IgD-negative memory B cell (primary cell): ENCODE measurements around the gene FAM78A. TPM values are rescaled to one million over a fixed set of nuclear protein-coding genes. Genes with fewer than 3 reads are reported as not detected.

Experiments used
- H3K27ac Mint-ChIP-seq, 3 donors: one replicate each; pipeline ENCODE4 v1.8.0; 2020 to 2022; ENCODE audit warnings: mild to moderate bottlenecking in 3 of 3, mixed read lengths in 3 of 3, moderate library complexity in 1 of 3
- H3K27me3 Mint-ChIP-seq: one replicate; pipeline ENCODE4 v1.8.0; 2021; ENCODE audit warnings: mixed read lengths
- H3K36me3 Mint-ChIP-seq: one replicate; pipeline ENCODE4 v1.8.0; 2020; ENCODE audit warnings: mild to moderate bottlenecking, mixed read lengths
- H3K4me1 Mint-ChIP-seq, 3 donors: one replicate each; pipeline ENCODE4 v1.8.0; 2020 to 2022; ENCODE audit warnings: mixed read lengths in 3 of 3, mild to moderate bottlenecking in 1 of 3
- H3K4me3 Mint-ChIP-seq, 4 donors: one replicate each; pipeline ENCODE4 v1.8.0; 2020 to 2022; ENCODE audit warnings: mild to moderate bottlenecking in 4 of 4, mixed read lengths in 4 of 4, moderate library complexity in 3 of 4
- H3K9me3 Mint-ChIP-seq, 3 donors: one replicate each; pipeline ENCODE4 v1.8.0; 2020 to 2021; ENCODE audit warnings: mixed read lengths in 3 of 3, mild to moderate bottlenecking in 1 of 3
- polyA plus RNA-seq: library from polyadenylated mRNA; unstranded; fragments of 300-500 nt; fragmentation: Illumina TruSeq; gene quantifications from one replicate; pipeline ENCODE4 v1.2.3, GENCODE V29; 2021

Gene FAM78A
- 18.3 TPM for polyA plus RNA-seq

- Mint-ChIP-seq H3K4me1 (peaks cover 27 to 33% (median 29%) of the 10 kb centered on the region in 3 donors), H3K27ac (peak within 1 kb of the TSS; percentile 90 to 100 (median 97)), H3K4me3 (peak within 1 kb of the TSS; percentile 90 to 100 (median 98)), H3K27me3 (peaks cover 4% of the 10 kb centered on the region), H3K9me3 (no peaks in the 10 kb centered on the region), H3K36me3 (no peaks in the 10 kb centered on the region)
Measured at GRCh38 chr9:131276094-131276888, at the start of gene FAM78A. Gene FAM78A, minus strand, starts transcription at chr9:131276510. Its CDS starts 331 bp downstream, at chr9:131276179.

- peaks cover 1% of the 10 kb centered on the region for H3K36me3 Mint-ChIP-seq
- H3K27me3 Mint-ChIP-seq, result peaks cover 3% of the 10 kb centered on the region
- no peaks in the 10 kb centered on the region for H3K9me3 Mint-ChIP-seq
- H3K4me3 Mint-ChIP-seq, result no peak overlapping the region
- H3K4me1 Mint-ChIP-seq, result peaks cover 0 to 1% (median 0%) of the 10 kb centered on the region in 3 donors
- H3K27ac Mint-ChIP-seq, result no peak overlapping the region
Measured at GRCh38 chr9:131324736-131325679, 48.7 kb upstream of the FAM78A start.

- no peaks in the 10 kb centered on the region for H3K9me3 Mint-ChIP-seq
- no peak overlapping the region for H3K27ac Mint-ChIP-seq
- peaks cover 0 to 1% (median 0%) of the 10 kb centered on the region in 3 donors for H3K4me1 Mint-ChIP-seq
- no peak overlapping the region for H3K4me3 Mint-ChIP-seq
- H3K27me3 Mint-ChIP-seq, result no peaks in the 10 kb centered on the region
- H3K36me3 Mint-ChIP-seq, result peaks cover 1% of the 10 kb centered on the region
Measured at GRCh38 chr9:131323629-131324028, 47.3 kb upstream of the FAM78A start.

GRCh38 chr9:131320031-131320685 lies 43.8 kb upstream of the FAM78A start:
- peaks cover 2% of the 10 kb centered on the region for H3K27me3 Mint-ChIP-seq
- no peak overlapping the region for H3K27ac Mint-ChIP-seq
- peaks cover 2% of the 10 kb centered on the region for H3K36me3 Mint-ChIP-seq
- no peaks in the 10 kb centered on the region for H3K9me3 Mint-ChIP-seq
- H3K4me3 Mint-ChIP-seq, result no peak overlapping the region
- H3K4me1 Mint-ChIP-seq, result no peaks in the 10 kb centered on the region

- Mint-ChIP-seq H3K36me3 (peaks cover 2% of the 10 kb centered on the region), H3K27me3 (peaks cover 2% of the 10 kb centered on the region), H3K9me3 (no peaks in the 10 kb centered on the region), H3K4me3 (no peak overlapping the region), H3K4me1 (no peaks in the 10 kb centered on the region), H3K27ac (no peak overlapping the region)
Measured at GRCh38 chr9:131319486-131319885, 43.2 kb upstream of the FAM78A start.

GRCh38 chr9:131318231-131319085 lies 42.1 kb upstream of the FAM78A start:
- H3K27ac Mint-ChIP-seq, result no peak overlapping the region
- H3K27me3 Mint-ChIP-seq, result peaks cover 4% of the 10 kb centered on the region
- H3K4me3 Mint-ChIP-seq, result no peak overlapping the region
- H3K36me3 Mint-ChIP-seq, result peaks cover 2% of the 10 kb centered on the region
- no peaks in the 10 kb centered on the region for H3K9me3 Mint-ChIP-seq
- no peaks in the 10 kb centered on the region for H3K4me1 Mint-ChIP-seq

- no peak overlapping the region for H3K27ac Mint-ChIP-seq
- H3K9me3 Mint-ChIP-seq, result peaks cover 0 to 1% (median 0%) of the 10 kb centered on the region in 3 donors
- no peaks in the 10 kb centered on the region for H3K36me3 Mint-ChIP-seq
- H3K27me3 Mint-ChIP-seq, result peaks cover 2% of the 10 kb centered on the region
- H3K4me1 Mint-ChIP-seq, result peaks cover 0 to 6% (median 0%) of the 10 kb centered on the region in 3 donors
- H3K4me3 Mint-ChIP-seq, result no peak overlapping the region
Measured at GRCh38 chr9:131312822-131313770, 36.8 kb upstream of the FAM78A start.

- H3K9me3 Mint-ChIP-seq, result peaks cover 0 to 1% (median 0%) of the 10 kb centered on the region in 3 donors
- no peak overlapping the region for H3K4me3 Mint-ChIP-seq
- H3K36me3 Mint-ChIP-seq, result no peaks in the 10 kb centered on the region
- H3K27me3 Mint-ChIP-seq, result peaks cover 2% of the 10 kb centered on the region
- no peak overlapping the region for H3K27ac Mint-ChIP-seq
- H3K4me1 Mint-ChIP-seq, result peaks cover 0 to 6% (median 0%) of the 10 kb centered on the region in 3 donors
Measured at GRCh38 chr9:131312246-131312645, 35.9 kb upstream of the FAM78A start.

- peaks cover 2% of the 10 kb centered on the region for H3K27me3 Mint-ChIP-seq
- peaks cover 0 to 6% (median 0%) of the 10 kb centered on the region in 3 donors for H3K4me1 Mint-ChIP-seq
- no peak overlapping the region for H3K27ac Mint-ChIP-seq
- no peaks in the 10 kb centered on the region for H3K36me3 Mint-ChIP-seq
- peaks cover 0 to 1% (median 0%) of the 10 kb centered on the region in 3 donors for H3K9me3 Mint-ChIP-seq
- H3K4me3 Mint-ChIP-seq, result peak overlapping the region in 1 of 4 donors; percentile 58
Measured at GRCh38 chr9:131310833-131311554, 34.7 kb upstream of the FAM78A start.

GRCh38 chr9:131309530-131310276 lies 33.4 kb upstream of the FAM78A start:
- Mint-ChIP-seq H3K27me3 (peaks cover 4% of the 10 kb centered on the region), H3K36me3 (no peaks in the 10 kb centered on the region), H3K4me3 (no peak overlapping the region), H3K9me3 (peaks cover 0 to 1% (median 0%) of the 10 kb centered on the region in 3 donors), H3K4me1 (peaks cover 0 to 6% (median 0%) of the 10 kb centered on the region in 3 donors), H3K27ac (peak overlapping the region in 1 of 3 donors; percentile 63)

GRCh38 chr9:131308906-131309529 lies 32.7 kb upstream of the FAM78A start:
- Mint-ChIP-seq H3K27ac (no peak overlapping the region), H3K4me3 (no peak overlapping the region), H3K4me1 (peaks cover 0 to 6% (median 0%) of the 10 kb centered on the region in 3 donors), H3K27me3 (peaks cover 2% of the 10 kb centered on the region), H3K36me3 (no peaks in the 10 kb centered on the region), H3K9me3 (peaks cover 0 to 1% (median 0%) of the 10 kb centered on the region in 3 donors)

GRCh38 chr9:131308452-131308851 lies 32.1 kb upstream of the FAM78A start:
- Mint-ChIP-seq H3K4me3 (no peak overlapping the region), H3K9me3 (peaks cover 0 to 1% (median 0%) of the 10 kb centered on the region in 3 donors), H3K36me3 (no peaks in the 10 kb centered on the region), H3K27ac (no peak overlapping the region), H3K4me1 (peaks cover 0 to 6% (median 0%) of the 10 kb centered on the region in 3 donors), H3K27me3 (peaks cover 2% of the 10 kb centered on the region)
